HuH-7.5 (cell line): ENCODE data around the gene CDRT4.
"Not testable (repeated sequence)": the region's sequence is repeated elsewhere in the genome, so short reads cannot be mapped to it uniquely, and the experiment has no call there.

Experiments used
- DNase-seq: peaks from one replicate; pipeline ENCODE4 v3.0.0; 2011; ENCODE audit warnings: low spot score

Gene CDRT4

DNA sequence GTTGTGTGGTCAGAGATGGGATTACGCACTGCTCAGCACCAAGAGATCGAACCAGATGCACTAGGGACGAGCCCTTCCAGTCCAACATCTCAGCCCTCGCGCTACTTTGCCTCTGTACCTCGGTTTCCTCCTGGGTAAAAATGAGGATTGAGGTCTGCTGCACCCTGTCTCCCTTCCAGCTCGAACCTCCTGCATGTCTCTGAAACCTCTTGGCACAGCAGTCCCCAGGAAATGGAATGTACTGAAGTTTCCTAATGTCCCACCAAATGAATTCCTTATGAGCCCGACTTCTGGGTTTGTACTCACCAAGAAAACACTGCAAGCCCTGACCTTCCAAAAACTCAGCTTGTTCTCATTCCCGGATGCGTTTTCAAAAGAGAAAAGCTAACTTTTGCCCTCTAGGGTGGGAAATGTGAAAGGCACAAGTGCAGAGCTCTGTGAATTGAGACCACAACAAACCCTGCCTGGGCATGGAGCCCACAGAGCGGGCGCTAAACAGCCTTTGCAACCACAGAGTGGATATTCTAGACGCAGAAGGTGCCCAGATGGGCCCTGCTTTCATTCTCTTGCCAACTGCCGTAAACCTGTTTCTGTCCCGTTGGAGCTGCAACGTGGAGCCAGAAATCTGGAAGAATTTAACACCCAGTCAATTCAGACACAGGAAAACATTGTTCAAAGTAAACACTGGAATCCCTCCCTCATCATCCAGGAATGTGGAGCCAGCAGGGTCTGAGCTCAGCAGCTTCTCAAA lies 10.3 kb downstream of the CDRT4 start:
- no peak for DNase-seq

DNA sequence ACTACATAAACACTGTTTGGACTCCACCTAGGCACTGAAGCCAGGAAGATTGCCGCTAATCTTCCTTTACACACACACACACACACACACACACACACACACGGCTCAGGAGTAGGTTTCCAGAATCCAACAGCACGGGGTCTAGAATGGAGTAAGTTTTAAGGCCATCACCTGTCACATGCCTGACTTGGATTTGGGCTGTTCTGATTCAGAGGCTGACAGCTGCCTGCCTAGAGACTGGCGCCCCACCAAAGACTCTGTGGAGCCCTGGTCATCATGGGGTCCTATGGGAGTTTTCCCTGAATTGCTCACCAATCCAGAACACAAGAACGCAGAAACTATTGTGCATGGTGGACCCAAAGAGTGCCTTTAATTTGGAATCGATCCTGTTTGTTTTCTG lies 10.9 kb downstream of the CDRT4 start:
- no peak for DNase-seq

DNA sequence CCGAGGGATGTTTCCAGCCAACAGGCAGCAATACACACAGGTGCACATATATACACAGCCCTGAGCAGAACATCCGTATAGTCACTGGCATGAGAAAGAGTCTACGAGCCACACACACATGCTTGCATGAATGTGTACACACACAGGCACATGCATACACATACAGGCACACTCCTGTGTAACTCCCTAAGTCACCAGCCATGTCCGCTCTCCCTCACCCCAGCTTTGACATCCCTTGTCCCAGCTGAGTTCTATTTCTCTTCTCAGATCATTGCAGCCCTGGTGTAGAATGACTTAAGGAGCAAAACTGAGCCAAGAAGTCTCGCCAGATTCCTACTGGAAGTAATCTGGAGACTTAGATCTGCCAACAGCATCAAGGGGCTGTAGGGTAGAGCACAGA lies 13.1 kb downstream of the CDRT4 start:
- no peak for DNase-seq

- no peak for DNase-seq
Observed at GRCh38 chr17:15453782-15454181, 13.6 kb downstream of the CDRT4 start.

DNA sequence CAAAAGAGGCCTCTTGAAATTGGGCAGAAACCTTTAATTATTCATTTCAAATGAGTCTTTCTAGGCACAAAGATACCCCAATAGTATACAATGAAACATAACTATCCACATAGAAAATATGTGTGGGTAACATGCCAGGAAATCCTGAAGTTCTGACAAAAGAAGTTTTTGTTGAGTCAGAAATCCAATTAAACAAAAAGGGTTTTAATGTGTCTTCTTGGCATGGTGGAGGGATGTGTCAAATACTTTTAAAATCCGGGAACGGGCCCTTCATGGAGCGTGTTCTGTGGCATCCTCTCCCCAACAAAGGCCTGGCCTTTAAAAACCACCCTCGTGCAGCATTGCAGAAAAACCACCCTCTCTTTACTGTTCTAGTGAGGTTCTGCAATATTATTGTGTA lies 14.2 kb downstream of the CDRT4 start:
- no peak for DNase-seq

DNA sequence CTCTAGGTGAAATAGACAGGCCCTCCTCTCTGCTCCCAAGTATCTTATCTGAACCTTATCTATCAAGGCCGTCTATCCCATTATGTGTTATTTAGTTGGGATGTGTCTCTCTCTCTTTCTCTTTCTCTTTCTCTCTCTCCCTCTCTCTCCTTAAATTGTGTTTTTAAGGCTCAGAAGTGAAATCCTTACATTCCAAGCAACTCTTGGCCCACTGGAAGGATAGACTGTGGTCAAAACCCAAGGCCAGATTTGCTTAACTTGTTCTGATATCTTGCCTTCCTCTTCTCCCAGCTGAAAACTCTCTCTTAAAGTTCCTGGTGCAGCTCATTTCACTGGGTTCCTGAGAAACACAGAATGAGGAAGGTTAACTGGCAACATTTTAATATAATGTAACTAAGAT lies 14.7 kb downstream of the CDRT4 start:
- DNase-seq = no peak

GRCh38 chr17:15451680-15452079 lies 15.7 kb downstream of the CDRT4 start:
- DNase-seq = no peak

- no peak for DNase-seq
Observed at GRCh38 chr17:15448580-15448956, 18.9 kb downstream of the CDRT4 start.

- no peak for DNase-seq
Observed at GRCh38 chr17:15447928-15448579, 19.4 kb downstream of the CDRT4 start.

DNA sequence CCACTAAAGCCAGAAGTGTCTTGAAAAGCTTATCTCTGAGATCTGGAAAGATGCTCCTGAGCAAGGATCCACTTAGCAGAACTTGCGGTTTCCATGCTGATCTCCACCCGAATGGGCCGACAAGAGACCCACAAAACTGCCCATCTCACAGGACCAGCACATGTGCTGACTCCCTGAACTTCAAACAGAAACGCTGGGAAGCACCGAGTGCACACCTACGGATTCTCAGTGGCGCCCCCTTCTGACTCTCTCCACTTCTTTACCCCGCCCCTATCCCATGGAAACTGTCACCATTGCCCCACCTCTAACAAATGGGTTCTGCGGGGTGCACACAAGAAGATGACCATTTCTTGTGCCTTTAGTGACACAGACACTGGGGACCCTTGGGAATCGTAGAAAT lies 21.4 kb downstream of the CDRT4 start:
- no peak for DNase-seq

- no peak for DNase-seq
Observed at GRCh38 chr17:15444805-15445204, 22.6 kb downstream of the CDRT4 start.

GRCh38 chr17:15442311-15443180 lies 24.9 kb downstream of the CDRT4 start:
- no peak for DNase-seq

- no peak for DNase-seq
Observed at GRCh38 chr17:15441315-15441714, 26.1 kb downstream of the CDRT4 start.

DNA sequence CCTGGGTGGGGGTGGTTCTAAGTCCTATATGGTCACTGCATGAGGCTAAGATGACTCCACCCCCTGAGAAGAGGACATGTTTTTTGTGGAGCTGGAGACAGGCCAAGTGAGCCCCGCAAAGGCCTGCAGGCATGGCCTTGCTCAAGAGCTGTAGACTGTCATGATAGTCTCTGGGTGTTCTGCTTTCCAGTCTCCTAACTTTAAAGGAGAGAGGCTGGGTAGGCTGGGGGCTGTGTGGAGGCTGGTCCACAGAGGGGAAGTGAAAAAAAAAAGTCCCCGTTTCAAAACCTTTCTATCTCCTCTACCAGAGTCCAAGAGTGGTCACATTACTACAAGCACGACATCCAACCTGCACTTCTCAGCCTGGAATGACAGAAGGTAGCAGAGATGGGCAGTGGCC lies 27.1 kb downstream of the CDRT4 start:
- no peak for DNase-seq

- DNase-seq = not testable (repeated sequence)
Observed at GRCh38 chr17:15439205-15439985, 28.0 kb downstream of the CDRT4 start.

DNA sequence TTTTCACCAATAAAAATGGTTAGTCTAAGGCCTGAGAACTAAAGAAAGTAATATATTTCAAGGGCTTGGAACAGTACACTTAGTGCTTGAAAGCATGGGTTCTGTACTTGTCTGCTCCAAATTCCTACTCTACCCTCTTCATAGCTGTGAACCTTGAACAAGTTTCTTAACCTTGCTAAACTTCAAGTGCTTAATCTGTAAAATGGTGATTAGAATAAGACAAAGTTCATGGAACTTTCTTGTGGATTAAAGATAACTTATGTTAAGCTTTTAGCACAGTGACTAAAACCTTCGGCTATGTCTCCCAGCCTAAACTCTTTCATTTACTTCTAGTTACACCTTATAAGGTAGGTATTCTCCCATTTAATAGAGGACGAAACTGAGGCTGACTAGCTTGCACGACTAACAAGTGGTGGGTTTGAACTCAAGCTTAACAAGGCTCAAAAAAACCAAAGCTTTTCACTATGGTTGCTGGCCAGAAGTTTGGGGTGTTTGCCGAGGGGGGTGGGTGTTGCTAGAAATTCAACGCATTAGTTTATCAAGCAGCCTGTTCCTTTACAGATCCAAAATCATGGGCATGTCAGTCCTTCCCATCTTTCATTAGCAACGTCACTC lies 28.8 kb downstream of the CDRT4 start:
- DNase-seq = no peak

DNA sequence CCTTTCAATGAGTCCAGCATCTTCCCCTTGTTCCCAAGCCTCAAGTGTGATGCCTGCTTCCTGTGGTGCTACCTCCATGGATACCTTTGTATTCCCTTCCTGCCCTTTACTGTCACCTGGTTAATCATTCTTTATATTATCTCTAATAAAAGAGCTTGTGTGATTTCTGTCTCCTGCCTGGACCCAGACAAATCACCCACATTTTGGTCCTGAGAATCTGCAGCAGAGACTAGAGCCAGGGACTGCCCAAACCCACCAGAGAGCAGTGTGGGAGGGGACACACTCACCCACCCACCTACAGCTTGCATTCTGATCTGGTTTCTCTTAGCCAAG lies 30.2 kb downstream of the CDRT4 start:
- DNase-seq = no peak

- no peak for DNase-seq
Observed at GRCh38 chr17:15436473-15437302, 30.7 kb downstream of the CDRT4 start.

GRCh38 chr17:15434956-15435355 lies 32.5 kb downstream of the CDRT4 start:
- no peak for DNase-seq

DNA sequence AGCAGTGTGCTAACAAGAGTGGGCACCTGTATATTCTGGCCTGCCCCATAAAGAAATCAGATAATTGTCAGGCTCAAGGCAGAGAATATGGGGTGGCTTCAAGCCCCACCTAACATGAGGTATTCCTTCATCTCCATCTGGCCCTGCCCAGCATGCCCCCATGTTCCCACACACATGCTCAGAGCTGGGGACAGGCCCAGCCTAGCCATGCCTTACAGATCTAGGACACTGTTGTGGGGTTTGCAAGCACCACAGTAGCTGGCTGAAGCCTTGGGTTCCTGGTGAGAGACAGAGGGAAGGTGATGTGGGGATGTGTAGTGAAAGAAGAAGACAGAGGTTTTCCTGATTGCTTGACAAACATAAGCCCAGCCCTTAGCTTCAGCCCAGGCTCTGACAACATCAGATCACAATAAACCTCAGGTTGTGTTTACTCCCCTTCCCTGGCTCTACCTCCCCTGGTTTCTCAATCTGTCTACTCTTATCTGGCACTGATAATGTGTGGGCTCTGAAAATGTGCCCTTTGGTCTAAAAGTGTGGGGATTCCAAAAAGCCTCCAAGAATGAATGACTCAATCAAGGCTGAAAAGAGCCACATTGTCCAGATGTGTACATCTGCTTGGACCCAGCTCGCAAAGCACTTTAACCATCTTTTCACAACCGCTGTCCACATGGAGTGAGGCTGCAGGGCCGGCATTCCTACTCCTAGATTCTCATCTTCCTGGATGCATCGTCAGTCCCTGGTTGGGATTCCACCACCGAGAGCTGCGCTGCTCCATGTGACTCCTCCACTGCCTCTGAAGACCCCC lies 34.4 kb downstream of the CDRT4 start:
- peak; percentile 51 for DNase-seq
